Immature natural killer cell (primary cell): ENCODE measurements around the gene OR2L13. TPM values are rescaled to one million over a fixed set of nuclear protein-coding genes. Genes with fewer than 3 reads are reported as not detected.
"Not testable (repeated sequence)": the region's sequence is repeated elsewhere in the genome, so short reads cannot be mapped to it uniquely, and the experiment has no call there.

Experiments used
- DNase-seq, 3 donors: peaks; one replicate each; pipeline ENCODE4 v3.0.0; 2022; ENCODE audit warnings: mixed read lengths in 1 of 3
- H3K27ac Mint-ChIP-seq, 6 donors: one replicate each; pipeline ENCODE4 v1.8.0; 2020; ENCODE audit warnings: mixed read lengths in 6 of 6, mild to moderate bottlenecking in 5 of 6, inconsistent platforms in 4 of 6, moderate library complexity in 3 of 6
- H3K27me3 Mint-ChIP-seq, 3 donors: one replicate each; pipeline ENCODE4 v1.8.0; 2020 to 2021; ENCODE audit warnings: low read depth in 3 of 3, mild to moderate bottlenecking in 3 of 3, mixed read lengths in 3 of 3, moderate library complexity in 3 of 3, inconsistent platforms in 1 of 3
- H3K36me3 Mint-ChIP-seq, 3 donors: one replicate each; pipeline ENCODE4 v1.8.0; 2020; ENCODE audit warnings: mixed read lengths in 3 of 3, inconsistent platforms in 2 of 3, mild to moderate bottlenecking in 2 of 3
- H3K4me1 Mint-ChIP-seq, 2 donors: one replicate each; pipeline ENCODE4 v1.8.0; 2020; ENCODE audit warnings: inconsistent platforms in 2 of 2, mild to moderate bottlenecking in 2 of 2, mixed read lengths in 2 of 2, moderate library complexity in 1 of 2
- H3K4me3 Mint-ChIP-seq, 5 donors: one replicate each; pipeline ENCODE4 v1.8.0; 2020; ENCODE audit warnings: mild to moderate bottlenecking in 5 of 5, mixed read lengths in 5 of 5, inconsistent platforms in 3 of 5, moderate library complexity in 3 of 5
- H3K9me3 Mint-ChIP-seq, 6 donors: one replicate each; pipeline ENCODE4 v1.8.0; 2020; ENCODE audit warnings: mild to moderate bottlenecking in 6 of 6, mixed read lengths in 6 of 6, inconsistent platforms in 4 of 6, moderate library complexity in 3 of 6
- polyA plus RNA-seq, 3 donors: library from polyadenylated mRNA; unstranded; fragments of 300-500 nt; fragmentation: Illumina TruSeq; gene quantifications; one replicate each; pipeline ENCODE4 v1.2.3, GENCODE V29; 2021

OR2L13 gene, protein sequence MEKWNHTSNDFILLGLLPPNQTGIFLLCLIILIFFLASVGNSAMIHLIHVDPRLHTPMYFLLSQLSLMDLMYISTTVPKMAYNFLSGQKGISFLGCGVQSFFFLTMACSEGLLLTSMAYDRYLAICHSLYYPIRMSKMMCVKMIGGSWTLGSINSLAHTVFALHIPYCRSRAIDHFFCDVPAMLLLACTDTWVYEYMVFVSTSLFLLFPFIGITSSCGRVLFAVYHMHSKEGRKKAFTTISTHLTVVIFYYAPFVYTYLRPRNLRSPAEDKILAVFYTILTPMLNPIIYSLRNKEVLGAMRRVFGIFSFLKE
- polyA plus RNA-seq = not detected

DNA sequence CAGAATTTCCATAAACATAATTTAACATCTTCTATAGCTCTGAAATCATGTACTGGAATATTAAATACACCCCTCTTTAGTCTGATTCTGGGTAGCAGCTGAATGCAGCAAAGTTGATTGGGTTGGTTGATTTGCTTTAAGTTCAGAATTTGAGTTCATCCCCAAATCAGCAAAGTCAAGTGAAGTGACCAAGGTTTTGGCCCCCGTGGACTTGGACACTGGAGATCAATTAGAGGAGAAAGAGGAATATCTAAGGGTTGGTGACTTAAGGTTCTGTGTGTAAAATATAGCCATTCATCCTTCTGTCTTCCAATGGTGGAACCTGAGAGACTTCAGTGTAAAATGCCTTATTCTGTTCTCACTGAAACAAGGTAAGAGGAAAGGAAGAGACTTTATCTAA is at the start of gene OR2L13:
Gene OR2L13, plus strand, starts transcription at position 301 of the 400 bp plus-strand sequence. CDS start 4,192 bp downstream, outside the sequence.
- Mint-ChIP-seq H3K4me1 (no peaks in the 10 kb centered on the region), H3K9me3 (peaks cover 5 to 43% (median 17%) of the 10 kb centered on the region in 6 donors), H3K27me3 (peaks cover 0 to 1% (median 0%) of the 10 kb centered on the region in 3 donors), H3K4me3 (no peak within 1 kb of the TSS), H3K36me3 (no peaks in the 10 kb centered on the region), H3K27ac (no peak within 1 kb of the TSS)
- no peak for DNase-seq

DNA sequence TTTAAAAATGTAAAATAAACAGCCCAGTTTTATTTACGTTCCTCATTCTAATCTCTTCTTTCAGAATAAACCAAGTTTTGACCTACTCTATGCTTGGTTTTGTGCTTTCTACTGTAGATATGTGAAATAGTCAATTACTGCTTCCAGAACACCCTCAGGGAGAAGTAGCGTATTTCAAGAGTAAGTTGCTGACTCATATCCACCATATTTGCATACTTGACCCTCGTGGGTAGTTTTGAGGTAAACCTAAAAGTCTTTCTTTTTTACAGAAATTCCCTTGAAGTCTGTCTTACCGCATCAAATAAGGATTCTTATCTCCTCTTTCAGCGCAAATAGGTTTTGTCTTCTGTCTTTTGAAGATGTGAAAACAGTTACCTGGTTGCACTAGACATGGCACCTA is 49.8 kb upstream of the OR2L13 start:
- Mint-ChIP-seq H3K9me3 (peaks cover 5 to 37% (median 18%) of the 10 kb centered on the region in 6 donors), H3K27ac (no peak overlapping the region), H3K4me1 (no peaks in the 10 kb centered on the region), H3K4me3 (no peak overlapping the region), H3K27me3 (peaks cover 0 to 2% (median 0%) of the 10 kb centered on the region in 3 donors), H3K36me3 (peaks cover 0 to 3% (median 0%) of the 10 kb centered on the region in 3 donors)
- no peak for DNase-seq

DNA sequence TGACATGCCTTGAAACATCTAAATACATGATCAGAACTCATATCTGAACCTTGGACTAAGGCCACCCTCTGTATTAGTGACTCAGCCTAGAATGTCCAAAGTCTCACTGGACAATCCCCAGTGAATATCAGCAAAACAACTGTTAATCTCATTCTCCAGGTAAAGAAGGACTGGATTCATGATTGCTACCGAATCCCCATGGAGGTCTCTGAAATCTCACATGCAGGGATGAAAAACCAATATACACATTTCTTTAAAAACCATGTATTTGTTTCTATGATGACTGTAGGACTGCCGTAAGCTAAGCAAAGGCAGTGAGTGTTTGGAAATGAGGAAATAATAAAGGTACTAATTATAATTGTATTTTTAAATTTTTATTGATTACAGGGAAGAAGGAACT is 48.4 kb upstream of the OR2L13 start, which contains the start of gene OR2L3:
Gene OR2L3, plus strand, starts transcription at position 301 of the 400 bp plus-strand sequence. CDS start 13,846 bp downstream, outside the sequence.
- Mint-ChIP-seq H3K27ac (no peak within 1 kb of the TSS), H3K36me3 (peaks cover 0 to 3% (median 0%) of the 10 kb centered on the region in 3 donors), H3K4me3 (no peak within 1 kb of the TSS), H3K4me1 (no peaks in the 10 kb centered on the region), H3K9me3 (peaks cover 7 to 44% (median 13%) of the 10 kb centered on the region in 6 donors), H3K27me3 (peaks cover 0 to 2% (median 2%) of the 10 kb centered on the region in 3 donors)
- DNase-seq = no peak

DNA sequence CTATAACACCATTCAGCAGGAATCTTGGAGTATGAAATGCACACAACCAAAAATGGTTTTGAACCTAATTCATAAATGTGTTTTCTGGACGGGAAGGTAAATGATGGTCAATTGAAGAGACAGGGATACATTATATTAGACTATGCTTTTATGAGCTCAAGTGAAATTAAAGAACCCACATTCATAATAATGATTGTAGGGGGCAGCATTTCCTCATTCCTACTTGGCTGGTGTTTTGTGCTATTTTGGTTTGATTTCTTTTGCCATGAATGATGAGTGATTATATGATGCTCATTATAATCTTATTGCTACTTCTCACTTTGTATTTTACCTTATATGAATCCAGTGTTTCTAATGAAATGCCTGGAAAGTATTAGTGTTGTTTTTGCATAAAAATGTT is 48.0 kb upstream of the OR2L13 start:
- Mint-ChIP-seq H3K36me3 (peaks cover 0 to 3% (median 0%) of the 10 kb centered on the region in 3 donors), H3K4me1 (no peaks in the 10 kb centered on the region), H3K9me3 (peaks cover 7 to 44% (median 13%) of the 10 kb centered on the region in 6 donors), H3K27me3 (peaks cover 0 to 2% (median 2%) of the 10 kb centered on the region in 3 donors), H3K27ac (no peak overlapping the region), H3K4me3 (no peak overlapping the region)
- DNase-seq = no peak

DNA sequence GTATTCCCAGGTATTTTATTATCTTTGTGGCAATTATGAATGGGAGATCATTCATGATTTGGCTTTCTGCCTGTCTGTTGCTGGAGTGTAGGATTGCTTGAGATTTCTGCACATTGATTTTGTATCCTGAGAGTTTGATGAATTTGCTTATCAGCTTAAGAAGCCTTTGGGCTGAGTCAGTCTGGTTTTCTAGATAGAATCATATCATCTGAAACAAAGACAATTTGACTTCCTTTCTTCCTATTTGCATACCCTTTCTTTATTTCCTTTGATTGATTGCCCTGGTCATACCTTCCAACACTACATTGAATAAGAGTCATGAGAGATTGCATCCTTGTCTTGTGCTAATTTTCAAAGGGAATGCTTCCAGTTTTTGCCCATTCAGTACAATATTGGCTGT is 40.3 kb upstream of the OR2L13 start:
- Mint-ChIP-seq H3K9me3 (peaks cover 16 to 42% (median 23%) of the 10 kb centered on the region in 6 donors), H3K27ac (no peak overlapping the region), H3K36me3 (peaks cover 0 to 4% (median 0%) of the 10 kb centered on the region in 3 donors), H3K27me3 (peaks cover 0 to 2% (median 2%) of the 10 kb centered on the region in 3 donors), H3K4me3 (no peak overlapping the region), H3K4me1 (no peaks in the 10 kb centered on the region)
- no peak for DNase-seq

DNA sequence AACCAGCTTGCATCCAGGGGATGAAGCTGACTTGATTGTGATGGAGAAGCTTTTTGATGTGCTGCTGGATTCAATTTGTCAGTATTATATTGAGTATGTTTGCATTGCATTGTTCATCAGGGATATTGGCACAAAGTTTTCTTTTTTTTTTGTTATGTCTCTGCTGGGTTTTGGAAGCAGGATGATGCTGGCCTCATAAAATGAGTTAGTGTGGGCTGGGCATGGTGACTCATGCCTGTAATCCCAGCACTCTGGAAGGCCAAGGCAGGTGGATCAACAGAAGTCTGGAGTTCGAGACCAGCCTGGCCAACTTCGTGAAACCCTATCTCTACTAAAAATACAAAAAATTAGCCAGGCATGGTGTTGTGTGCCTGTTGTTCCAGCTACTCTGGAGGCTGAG is 39.7 kb upstream of the OR2L13 start:
- no peak overlapping the region for H3K4me3 Mint-ChIP-seq
- no peaks in the 10 kb centered on the region for H3K4me1 Mint-ChIP-seq
- peaks cover 0 to 2% (median 2%) of the 10 kb centered on the region in 3 donors for H3K27me3 Mint-ChIP-seq
- peaks cover 0 to 4% (median 0%) of the 10 kb centered on the region in 3 donors for H3K36me3 Mint-ChIP-seq
- peaks cover 16 to 42% (median 23%) of the 10 kb centered on the region in 6 donors for H3K9me3 Mint-ChIP-seq
- DNase-seq = no peak
- H3K27ac Mint-ChIP-seq = no peak overlapping the region

DNA sequence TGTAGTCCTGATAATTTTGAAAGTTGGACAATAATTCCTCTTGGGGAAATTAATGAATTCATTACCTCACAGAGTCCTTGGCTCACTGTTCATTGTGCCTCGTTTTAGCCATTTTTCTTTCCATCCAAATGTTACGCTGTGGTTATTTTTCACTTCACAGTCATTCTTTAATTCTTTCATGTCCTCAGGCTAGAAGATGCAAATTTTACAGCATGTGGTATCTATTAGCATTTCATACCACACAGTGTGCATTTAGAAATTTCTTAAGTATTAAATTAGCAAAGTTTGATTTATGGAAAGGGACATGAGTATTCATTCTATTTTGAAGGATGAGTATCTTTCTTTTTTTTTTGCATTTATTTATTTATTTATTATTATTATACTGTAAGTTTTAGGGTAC is 29.9 kb upstream of the OR2L13 start:
- Mint-ChIP-seq H3K27me3 (peaks cover 0 to 2% (median 0%) of the 10 kb centered on the region in 3 donors), H3K36me3 (peaks cover 0 to 4% (median 0%) of the 10 kb centered on the region in 3 donors), H3K4me1 (no peaks in the 10 kb centered on the region), H3K9me3 (peaks cover 4 to 30% (median 8%) of the 10 kb centered on the region in 6 donors), H3K27ac (no peak overlapping the region), H3K4me3 (no peak overlapping the region)
- DNase-seq = no peak

DNA sequence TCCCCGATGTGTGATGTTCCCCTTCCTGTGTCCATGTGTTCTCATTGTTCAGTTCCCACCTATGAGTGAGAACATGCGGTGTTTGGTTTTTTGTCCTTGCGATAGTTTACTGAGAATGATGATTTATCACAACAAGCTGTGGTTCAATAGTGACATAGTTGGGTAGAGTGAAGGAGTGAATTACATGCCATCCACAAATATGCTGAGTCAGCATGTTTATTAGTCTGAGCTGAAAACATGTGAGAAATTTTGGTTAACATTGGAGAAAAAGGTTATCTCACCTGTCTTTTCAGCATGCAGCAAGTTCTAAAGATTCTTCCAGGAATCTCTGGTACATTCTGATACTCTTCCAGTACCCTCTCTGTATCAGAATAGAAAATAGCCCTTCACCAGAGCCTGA is 29.4 kb upstream of the OR2L13 start:
- Mint-ChIP-seq H3K27me3 (peaks cover 0 to 2% (median 0%) of the 10 kb centered on the region in 3 donors), H3K9me3 (peaks cover 6 to 28% (median 9%) of the 10 kb centered on the region in 6 donors)
- no peak for DNase-seq

DNA sequence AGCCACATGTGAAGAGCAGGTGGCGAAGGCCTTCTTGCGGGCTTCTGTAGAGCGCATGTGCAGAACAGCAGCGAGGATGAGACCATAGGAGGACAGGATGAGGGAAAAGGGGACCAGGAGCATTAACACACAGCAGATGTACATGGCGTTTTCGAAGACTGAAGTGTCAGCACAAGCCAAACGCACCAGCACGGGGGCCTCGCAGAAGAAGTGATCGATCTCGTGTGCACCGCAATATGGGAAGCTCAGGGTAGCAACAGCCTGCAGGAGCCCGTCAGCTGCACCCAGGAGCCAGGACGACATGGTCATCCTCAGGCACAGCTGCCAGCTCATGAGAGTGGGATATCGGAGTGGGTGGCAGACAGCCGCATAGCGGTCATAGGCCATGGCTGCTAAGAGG is 11.1 kb upstream of the OR2L13 start:
- H3K4me1 Mint-ChIP-seq, H3K27ac Mint-ChIP-seq, H3K36me3 Mint-ChIP-seq, DNase-seq, H3K4me3 Mint-ChIP-seq, H3K27me3 Mint-ChIP-seq: not testable (repeated sequence)
- peaks cover 3 to 19% (median 9%) of the 10 kb centered on the region in 6 donors for H3K9me3 Mint-ChIP-seq

More for the DNA sequence above, 29.4 kb upstream of the OR2L13 start:
- H3K36me3 Mint-ChIP-seq = peaks cover 0 to 4% (median 0%) of the 10 kb centered on the region in 3 donors
- H3K4me1 Mint-ChIP-seq = no peaks in the 10 kb centered on the region
- no peak overlapping the region for H3K4me3 Mint-ChIP-seq
- no peak overlapping the region for H3K27ac Mint-ChIP-seq

DNA sequence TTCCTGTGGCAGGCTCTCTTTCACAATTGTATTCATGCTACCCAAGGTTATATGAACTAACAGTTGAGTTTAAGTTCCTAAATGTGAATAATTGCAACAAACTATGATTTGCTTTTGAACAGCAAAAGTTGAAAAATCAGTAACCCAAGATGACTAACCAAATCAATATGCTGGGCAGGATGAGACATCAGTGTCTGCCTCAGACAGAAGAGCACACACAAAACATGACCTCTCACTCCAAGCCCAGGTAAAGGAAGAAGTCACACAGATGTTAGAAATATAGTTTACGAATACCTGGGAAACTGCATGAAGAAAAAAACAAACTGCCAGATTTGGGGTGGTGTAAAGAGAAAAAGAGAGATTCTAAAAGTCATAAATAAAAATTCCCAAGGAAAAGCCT is 3.5 kb downstream of the OR2L13 start:
- H3K4me3 Mint-ChIP-seq = no peak overlapping the region
- DNase-seq = no peak
- H3K9me3 Mint-ChIP-seq = peaks cover 2 to 19% (median 10%) of the 10 kb centered on the region in 6 donors
- no peaks in the 10 kb centered on the region for H3K27me3 Mint-ChIP-seq
- H3K4me1 Mint-ChIP-seq = no peaks in the 10 kb centered on the region
- H3K27ac Mint-ChIP-seq = no peak overlapping the region
- H3K36me3 Mint-ChIP-seq = no peaks in the 10 kb centered on the region

DNA sequence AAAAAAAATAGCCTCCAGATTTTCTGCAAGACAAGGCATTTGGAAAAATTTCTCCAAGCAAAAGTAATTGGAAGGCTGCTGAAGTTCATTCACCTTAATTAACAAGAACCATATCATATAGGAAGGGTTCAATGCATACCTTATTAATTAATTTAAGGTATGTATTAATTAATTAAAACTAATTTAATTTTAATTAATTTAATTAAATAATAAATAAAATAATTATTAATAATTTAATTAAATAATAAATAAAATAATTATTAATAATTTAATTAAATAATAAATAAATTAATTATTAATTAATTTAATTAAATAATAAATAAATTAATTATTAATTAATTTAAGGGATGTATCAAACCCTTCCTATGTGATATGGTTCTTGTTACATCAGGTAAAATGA is 7.9 kb downstream of the OR2L13 start:
- DNase-seq = no peak
- H3K27ac Mint-ChIP-seq = no peak overlapping the region
- no peak overlapping the region for H3K4me3 Mint-ChIP-seq
- H3K4me1 Mint-ChIP-seq = no peaks in the 10 kb centered on the region
- H3K36me3 Mint-ChIP-seq = no peaks in the 10 kb centered on the region
- H3K9me3 Mint-ChIP-seq = peaks cover 0 to 28% (median 8%) of the 10 kb centered on the region in 6 donors
- H3K27me3 Mint-ChIP-seq = peaks cover 0 to 2% (median 0%) of the 10 kb centered on the region in 3 donors

DNA sequence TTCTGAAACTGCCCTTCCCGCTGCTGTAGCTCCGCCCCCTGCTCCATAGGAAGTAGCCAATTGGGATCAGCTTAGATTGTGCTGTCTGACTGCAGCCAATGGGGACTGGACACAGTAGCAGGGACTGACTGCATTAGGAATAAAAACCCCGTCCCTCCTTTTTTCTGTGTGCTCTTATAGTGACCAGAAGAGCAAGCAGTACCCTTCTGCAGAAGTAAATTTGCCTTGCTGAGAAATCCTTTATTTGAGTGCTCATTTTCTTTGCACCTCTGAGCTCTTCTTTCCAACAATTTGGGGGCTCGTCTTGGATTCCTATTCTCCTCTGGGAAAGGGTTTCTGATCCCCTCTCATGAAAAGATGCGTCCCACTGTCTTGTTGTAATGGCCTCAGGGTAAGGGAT is 16.2 kb downstream of the OR2L13 start:
- no peak for DNase-seq
- H3K36me3 Mint-ChIP-seq = peaks cover 0 to 12% (median 4%) of the 10 kb centered on the region in 3 donors
- peaks cover 20 to 49% (median 33%) of the 10 kb centered on the region in 6 donors for H3K9me3 Mint-ChIP-seq
- H3K4me1 Mint-ChIP-seq = no peaks in the 10 kb centered on the region
- H3K4me3 Mint-ChIP-seq = no peak overlapping the region
- no peak overlapping the region for H3K27ac Mint-ChIP-seq
- peaks cover 0 to 3% (median 1%) of the 10 kb centered on the region in 3 donors for H3K27me3 Mint-ChIP-seq

DNA sequence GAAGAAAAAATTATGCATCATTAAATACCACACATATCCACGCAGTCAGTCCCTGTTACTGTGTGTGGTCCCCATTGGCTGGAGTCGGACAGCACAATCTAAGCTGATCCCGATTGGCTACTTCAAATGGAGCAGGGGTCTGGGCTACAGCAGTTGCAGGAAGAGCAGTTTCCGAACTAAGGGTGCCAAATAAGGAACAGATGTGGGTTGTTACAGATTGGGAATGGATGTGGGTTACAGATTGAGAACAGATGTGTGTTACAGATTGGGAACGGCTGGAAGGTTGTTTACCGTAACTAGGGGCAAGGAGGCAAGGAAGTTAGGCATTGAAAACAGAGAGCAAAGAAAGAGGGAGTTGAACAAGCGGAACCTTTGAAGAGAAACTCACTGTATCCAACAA is 19.9 kb downstream of the OR2L13 start:
- peaks cover 0 to 12% (median 4%) of the 10 kb centered on the region in 3 donors for H3K36me3 Mint-ChIP-seq
- H3K4me3 Mint-ChIP-seq = no peak overlapping the region
- H3K27ac Mint-ChIP-seq = no peak overlapping the region
- H3K4me1 Mint-ChIP-seq = no peaks in the 10 kb centered on the region
- H3K9me3 Mint-ChIP-seq = peaks cover 14 to 32% (median 19%) of the 10 kb centered on the region in 6 donors
- H3K27me3 Mint-ChIP-seq = peaks cover 0 to 3% (median 1%) of the 10 kb centered on the region in 3 donors
- no peak for DNase-seq

DNA sequence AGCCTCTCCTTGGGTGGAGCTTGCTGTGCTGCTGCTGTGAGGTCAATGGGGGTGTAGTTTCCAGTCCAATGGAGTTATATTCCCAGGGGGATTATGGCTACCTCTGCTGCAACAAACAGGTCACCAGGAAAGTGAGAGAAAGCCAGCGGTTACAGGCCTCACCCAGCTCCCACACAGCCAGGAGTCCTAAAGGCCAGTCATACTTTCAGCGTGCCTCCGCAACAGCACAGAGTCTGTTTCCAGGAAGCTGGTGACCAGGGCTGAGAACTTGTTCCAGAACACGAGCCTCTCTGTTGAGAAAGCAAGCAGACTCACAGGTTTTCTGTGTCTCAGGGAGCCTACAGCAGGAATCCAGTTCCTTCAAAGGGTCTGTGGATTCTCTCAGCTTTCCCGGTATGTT is 32.7 kb downstream of the OR2L13 start:
- no peaks in the 10 kb centered on the region for H3K4me1 Mint-ChIP-seq
- no peaks in the 10 kb centered on the region for H3K36me3 Mint-ChIP-seq
- H3K9me3 Mint-ChIP-seq = peaks cover 2 to 49% (median 29%) of the 10 kb centered on the region in 6 donors
- no peak for DNase-seq
- no peak overlapping the region for H3K4me3 Mint-ChIP-seq
- H3K27me3 Mint-ChIP-seq = peaks cover 0 to 4% (median 2%) of the 10 kb centered on the region in 3 donors
- H3K27ac Mint-ChIP-seq = no peak overlapping the region
